ENCODE results near the gene GALM.
"Not testable (repeated sequence)": the region's sequence is repeated elsewhere in the genome, so short reads cannot be mapped to it uniquely, and the experiment has no call there.

GALM gene

GRCh38 chr2:38682008-38682575 lies 16.2 kb downstream of the GALM start:
- no peaks in the 10 kb centered on the region for H3K36me3 ChIP-seq (ENCODE audit: insufficient read depth, low read length)

GRCh38 chr2:38682620-38683019 lies 16.7 kb downstream of the GALM start:
- H3K9ac ChIP-seq (ENCODE audit: low read depth, low read length); H3K9me3 ChIP-seq (ENCODE audit: control insufficient read depth, insufficient read depth, low read length); H3K4me1 ChIP-seq (ENCODE audit: insufficient read depth, low read length); H3K36me3 ChIP-seq (ENCODE audit: insufficient read depth, low read length): not testable (repeated sequence)

More at GRCh38 chr2:38682008-38682575, 16.2 kb downstream of the GALM start:
- H3K9ac ChIP-seq (ENCODE audit: low read depth, low read length): no peak overlapping the region
- peaks cover 6% of the 10 kb centered on the region; the same call in 1 of the 2 replicates for H3K4me1 ChIP-seq (ENCODE audit: insufficient read depth, low read length)
- H3K9me3 ChIP-seq (ENCODE audit: control insufficient read depth, insufficient read depth, low read length): no peaks in the 10 kb centered on the region

DNA sequence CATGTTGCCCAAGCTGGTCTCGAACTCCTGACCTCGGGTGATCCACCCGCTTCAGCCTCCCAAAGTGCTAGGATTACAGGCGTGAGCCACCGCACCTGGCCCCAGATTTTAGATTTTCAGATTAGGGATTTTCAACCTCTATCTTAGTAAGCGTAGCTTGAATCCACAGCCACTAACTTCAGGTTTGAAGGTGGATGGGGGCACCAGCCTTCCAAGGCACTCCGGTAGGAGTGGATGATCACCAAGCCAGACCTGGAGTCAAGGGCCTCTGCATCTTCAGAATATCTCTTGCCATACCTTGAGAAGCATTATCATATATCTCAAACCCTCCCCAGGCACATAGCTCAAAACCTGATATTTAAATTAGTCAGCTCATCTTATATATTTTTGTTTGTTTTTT lies 17.9 kb downstream of the GALM start:
- no peaks in the 10 kb centered on the region for H3K36me3 ChIP-seq (ENCODE audit: insufficient read depth, low read length)
- no peaks in the 10 kb centered on the region for H3K9me3 ChIP-seq (ENCODE audit: control insufficient read depth, insufficient read depth, low read length)
- H3K4me1 ChIP-seq (ENCODE audit: insufficient read depth, low read length): peaks cover 6% of the 10 kb centered on the region; the same call in 1 of the 2 replicates
- no peak overlapping the region for H3K9ac ChIP-seq (ENCODE audit: low read depth, low read length)

- Histone ChIP-seq H3K9me3 (ENCODE audit: control insufficient read depth, insufficient read depth, low read length) (no peaks in the 10 kb centered on the region), H3K4me1 (ENCODE audit: insufficient read depth, low read length) (peaks cover 6% of the 10 kb centered on the region; the same call in 1 of the 2 replicates), H3K36me3 (ENCODE audit: insufficient read depth, low read length) (no peaks in the 10 kb centered on the region), H3K9ac (ENCODE audit: low read depth, low read length) (no peak overlapping the region)
Observed at GRCh38 chr2:38685116-38685735, 19.3 kb downstream of the GALM start.

DNA sequence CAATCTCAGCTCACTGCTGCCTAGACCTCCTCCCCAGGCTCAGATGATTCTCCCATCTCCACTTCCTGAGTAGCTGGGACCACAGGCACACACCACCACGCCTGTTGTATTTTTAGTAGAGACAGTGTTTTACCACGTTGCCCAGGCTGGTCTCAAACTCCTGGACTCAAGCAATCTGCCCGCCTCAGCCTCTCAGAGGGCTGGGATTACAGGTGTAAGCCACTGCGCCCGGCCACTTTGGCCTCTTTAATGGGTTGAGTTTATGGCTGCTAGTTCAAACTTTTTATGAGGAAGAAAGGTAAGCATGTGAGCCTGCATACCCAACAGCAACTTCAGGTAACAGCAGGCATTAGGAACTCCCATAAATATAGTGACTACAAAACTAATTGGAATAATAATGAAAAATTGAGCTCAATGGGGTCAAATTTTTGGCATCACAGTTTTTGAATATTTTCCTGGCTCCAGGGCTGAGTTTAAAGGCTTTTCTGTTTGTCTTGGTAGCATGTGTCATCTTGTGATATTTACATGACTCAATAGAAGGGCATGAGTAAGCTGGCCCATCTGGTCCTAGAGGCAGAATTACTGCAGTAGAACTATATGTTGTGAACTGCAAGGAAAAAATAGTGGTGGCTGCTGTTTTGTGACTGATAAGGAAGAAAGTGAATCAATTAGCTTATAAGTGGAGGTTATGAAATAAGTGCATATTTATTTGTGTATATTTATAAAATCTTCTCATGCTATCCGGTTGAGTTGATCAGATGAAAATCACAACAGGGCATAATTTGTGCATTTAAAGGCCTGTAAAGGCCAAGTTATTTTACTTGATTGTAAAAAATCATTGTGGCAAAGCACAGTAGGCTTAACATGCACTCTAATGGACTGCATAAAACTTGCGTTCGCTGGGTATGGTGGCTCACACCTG lies 24.8 kb downstream of the GALM start:
- H3K9ac ChIP-seq (ENCODE audit: low read depth, low read length): no peak overlapping the region
- H3K9me3 ChIP-seq (ENCODE audit: control insufficient read depth, insufficient read depth, low read length): no peaks in the 10 kb centered on the region
- no peaks in the 10 kb centered on the region; the same call in 1 of the 2 replicates for H3K4me1 ChIP-seq (ENCODE audit: insufficient read depth, low read length)
- H3K36me3 ChIP-seq (ENCODE audit: insufficient read depth, low read length): no peaks in the 10 kb centered on the region

- Histone ChIP-seq H3K36me3 (ENCODE audit: insufficient read depth, low read length) (no peaks in the 10 kb centered on the region), H3K9me3 (ENCODE audit: control insufficient read depth, insufficient read depth, low read length) (no peaks in the 10 kb centered on the region), H3K4me1 (ENCODE audit: insufficient read depth, low read length) (no peaks in the 10 kb centered on the region; the same call in 1 of the 2 replicates), H3K9ac (ENCODE audit: low read depth, low read length) (no peak overlapping the region)
Observed at GRCh38 chr2:38691994-38692393, 26.1 kb downstream of the GALM start.

DNA sequence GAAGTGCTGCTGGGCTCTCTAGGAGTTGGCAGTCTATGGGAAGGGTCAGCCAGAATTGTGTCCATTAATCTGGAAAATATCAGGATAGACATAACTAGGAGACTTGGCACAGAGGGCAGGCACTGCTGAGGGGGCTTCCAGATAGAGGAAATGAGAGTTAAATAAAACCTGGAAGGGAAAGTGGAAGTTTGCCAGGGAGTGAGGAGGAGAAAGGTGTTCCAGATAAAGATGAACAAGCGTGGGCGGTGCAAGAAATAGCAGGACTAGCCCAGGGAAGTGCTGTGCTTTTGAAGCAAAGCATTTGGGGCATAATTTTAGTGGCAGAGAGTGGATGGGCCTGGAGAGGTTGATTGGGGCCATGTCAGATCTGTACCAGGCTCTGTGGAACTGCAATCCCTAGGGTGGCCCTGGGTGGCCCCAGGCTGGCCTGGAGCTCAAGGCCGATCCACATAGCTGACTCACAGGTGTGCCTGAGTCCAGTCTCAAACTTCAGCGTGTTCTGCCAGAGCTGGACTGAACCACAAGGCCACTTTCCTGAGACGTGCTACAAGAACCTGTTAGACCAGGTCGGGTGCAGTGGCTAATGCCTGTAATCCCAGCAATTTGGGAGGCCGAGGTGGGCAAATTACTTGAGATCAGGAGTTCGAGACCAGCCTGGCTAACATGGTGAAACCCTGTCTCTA lies 26.9 kb downstream of the GALM start:
- Histone ChIP-seq H3K36me3 (ENCODE audit: insufficient read depth, low read length) (no peaks in the 10 kb centered on the region), H3K9me3 (ENCODE audit: control insufficient read depth, insufficient read depth, low read length) (no peaks in the 10 kb centered on the region), H3K4me1 (ENCODE audit: insufficient read depth, low read length) (no peaks in the 10 kb centered on the region; the same call in 1 of the 2 replicates), H3K9ac (ENCODE audit: low read depth, low read length) (no peak overlapping the region)

DNA sequence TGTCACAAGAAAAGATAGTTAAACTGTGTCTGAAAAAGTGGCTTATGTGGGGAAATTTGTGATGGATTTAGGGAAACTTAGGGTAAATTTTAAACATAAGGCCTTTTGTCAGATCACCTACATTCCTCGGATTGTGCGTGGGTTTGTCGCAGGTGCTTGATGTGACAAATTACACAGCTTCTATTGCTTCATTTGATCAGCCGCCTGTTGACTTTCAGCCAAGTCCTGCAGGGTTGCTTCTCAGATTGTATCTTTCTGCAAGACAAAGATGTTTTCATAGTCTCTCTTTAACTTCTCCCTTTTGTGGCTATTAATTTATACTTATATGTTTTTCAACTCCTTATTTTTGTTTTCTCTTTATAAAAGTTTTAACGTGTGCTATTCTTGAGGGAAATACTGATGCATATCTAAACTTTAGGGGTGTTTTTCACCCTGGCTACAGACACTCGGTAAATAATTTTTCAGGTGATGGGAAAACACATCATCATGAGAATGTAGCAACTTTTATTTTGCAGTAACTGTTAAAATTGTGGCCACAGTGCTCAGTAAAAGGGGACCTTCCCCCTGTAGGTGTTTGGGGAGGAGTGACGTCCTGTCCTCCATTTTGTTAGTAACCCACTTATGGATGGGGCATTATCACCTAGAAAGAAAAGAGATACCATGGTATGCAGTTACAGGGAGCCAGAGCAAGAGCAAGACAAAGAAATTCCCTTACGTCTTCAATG lies 31.4 kb downstream of the GALM start:
- no peaks in the 10 kb centered on the region for H3K36me3 ChIP-seq (ENCODE audit: insufficient read depth, low read length)
- no peak overlapping the region for H3K9ac ChIP-seq (ENCODE audit: low read depth, low read length)
- no peaks in the 10 kb centered on the region for H3K9me3 ChIP-seq (ENCODE audit: control insufficient read depth, insufficient read depth, low read length)
- H3K4me1 ChIP-seq (ENCODE audit: insufficient read depth, low read length): no peaks in the 10 kb centered on the region

DNA sequence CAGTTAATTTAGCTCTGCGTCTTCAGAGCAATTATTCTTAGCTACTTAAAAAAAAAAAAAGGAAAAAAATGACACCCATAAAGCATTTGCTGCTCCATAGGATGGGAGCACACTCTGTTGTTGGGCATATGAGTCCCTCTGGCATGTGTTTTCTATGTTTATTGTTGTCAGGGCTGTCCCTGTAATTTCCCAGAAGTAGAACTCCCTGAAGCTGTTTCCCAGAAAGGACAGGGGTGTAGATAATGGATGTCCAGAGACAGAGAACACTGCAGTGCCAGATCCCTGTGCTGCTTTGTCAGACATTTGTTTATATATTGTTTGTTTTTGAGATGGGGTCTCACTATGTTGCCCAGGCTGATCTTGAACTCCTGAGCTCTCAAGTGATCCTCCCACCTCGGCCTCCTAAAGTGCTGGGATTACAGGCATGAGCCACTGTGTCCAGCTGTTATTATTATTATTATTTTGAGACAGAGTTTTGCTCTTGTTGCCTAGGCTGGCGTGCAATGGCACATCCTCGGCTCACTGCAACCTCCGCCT lies 32.6 kb downstream of the GALM start:
- no peaks in the 10 kb centered on the region for H3K4me1 ChIP-seq (ENCODE audit: insufficient read depth, low read length)
- no peaks in the 10 kb centered on the region for H3K36me3 ChIP-seq (ENCODE audit: insufficient read depth, low read length)
- H3K9ac ChIP-seq (ENCODE audit: low read depth, low read length): no peak overlapping the region
- H3K9me3 ChIP-seq (ENCODE audit: control insufficient read depth, insufficient read depth, low read length): no peaks in the 10 kb centered on the region

GRCh38 chr2:38700113-38700785 lies 34.3 kb downstream of the GALM start:
- no peak overlapping the region for H3K9ac ChIP-seq (ENCODE audit: low read depth, low read length)
- no peaks in the 10 kb centered on the region for H3K9me3 ChIP-seq (ENCODE audit: control insufficient read depth, insufficient read depth, low read length)
- no peaks in the 10 kb centered on the region for H3K4me1 ChIP-seq (ENCODE audit: insufficient read depth, low read length)
- no peaks in the 10 kb centered on the region for H3K36me3 ChIP-seq (ENCODE audit: insufficient read depth, low read length)

DNA sequence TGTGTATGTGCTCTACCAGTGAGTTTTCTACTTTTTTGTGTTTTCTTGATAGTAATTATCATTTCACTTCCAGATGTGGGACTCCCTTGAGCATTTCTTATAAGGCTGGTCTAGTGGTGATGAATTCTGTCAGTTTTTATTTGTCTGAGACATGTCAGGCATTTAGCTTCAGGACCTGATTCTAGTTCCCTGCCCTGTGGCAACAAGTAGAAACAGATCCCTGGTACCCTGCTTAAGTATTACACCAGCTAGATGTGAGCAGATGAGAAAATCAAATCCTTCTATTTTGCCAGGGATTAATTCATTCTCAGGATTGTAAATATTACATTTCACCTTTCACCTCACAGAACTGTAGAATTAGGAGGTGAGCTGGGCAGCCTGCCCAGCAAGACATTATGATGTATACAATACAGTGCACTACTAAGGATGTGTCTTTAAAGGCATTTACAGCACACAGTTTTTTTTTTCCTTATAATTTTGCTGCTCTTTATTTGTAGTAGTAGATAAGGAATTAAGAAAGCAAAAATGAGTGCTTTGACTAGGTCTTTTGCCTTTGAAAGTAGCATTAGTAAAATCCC lies 35.1 kb downstream of the GALM start:
- H3K9me3 ChIP-seq (ENCODE audit: control insufficient read depth, insufficient read depth, low read length): no peaks in the 10 kb centered on the region
- H3K9ac ChIP-seq (ENCODE audit: low read depth, low read length): no peak overlapping the region
- H3K4me1 ChIP-seq (ENCODE audit: insufficient read depth, low read length): no peaks in the 10 kb centered on the region
- no peaks in the 10 kb centered on the region for H3K36me3 ChIP-seq (ENCODE audit: insufficient read depth, low read length)

GRCh38 chr2:38701542-38701941 lies 35.6 kb downstream of the GALM start:
- Histone ChIP-seq H3K9ac (ENCODE audit: low read depth, low read length) (no peak overlapping the region), H3K4me1 (ENCODE audit: insufficient read depth, low read length) (no peaks in the 10 kb centered on the region), H3K36me3 (ENCODE audit: insufficient read depth, low read length) (no peaks in the 10 kb centered on the region), H3K9me3 (ENCODE audit: control insufficient read depth, insufficient read depth, low read length) (no peaks in the 10 kb centered on the region)

DNA sequence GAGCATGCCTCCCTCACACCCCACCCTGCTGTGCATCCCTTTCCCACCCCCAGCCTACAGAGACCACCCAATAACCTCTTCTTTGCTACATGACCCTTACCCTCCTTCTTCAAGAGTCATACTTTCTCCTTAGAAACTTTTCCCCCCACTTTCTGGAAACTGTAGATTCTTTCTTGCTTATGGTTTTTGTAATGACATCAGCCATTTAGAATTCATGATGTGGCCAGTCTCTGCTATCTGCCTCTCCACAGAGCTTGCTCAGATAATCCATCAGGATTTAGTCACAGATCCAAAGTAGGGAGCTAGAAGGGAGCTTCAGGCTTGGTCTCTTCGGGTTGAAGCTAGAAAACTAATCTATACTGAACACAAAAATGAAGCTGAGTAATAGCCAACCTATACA lies 36.5 kb downstream of the GALM start:
- H3K9ac ChIP-seq (ENCODE audit: low read depth, low read length): no peak overlapping the region
- no peaks in the 10 kb centered on the region for H3K9me3 ChIP-seq (ENCODE audit: control insufficient read depth, insufficient read depth, low read length)
- no peaks in the 10 kb centered on the region for H3K4me1 ChIP-seq (ENCODE audit: insufficient read depth, low read length)
- no peaks in the 10 kb centered on the region for H3K36me3 ChIP-seq (ENCODE audit: insufficient read depth, low read length)
